CD4-positive, alpha-beta T cell treated with Interleukin-1 beta for 1 hour (primary cell): ENCODE data around the gene ASGR1.
A peak's percentile ranks its signal among the peaks of the same experiment; 100 is the strongest.
"Not testable (repeated sequence)": the region's sequence is repeated elsewhere in the genome, so short reads cannot be mapped to it uniquely, and the experiment has no call there.

Experiments
- DNase-seq, 2 donors: peaks; one replicate each; pipeline ENCODE4 v3.0.0-alpha.2; 2020 to 2022

Gene ASGR1

DNA sequence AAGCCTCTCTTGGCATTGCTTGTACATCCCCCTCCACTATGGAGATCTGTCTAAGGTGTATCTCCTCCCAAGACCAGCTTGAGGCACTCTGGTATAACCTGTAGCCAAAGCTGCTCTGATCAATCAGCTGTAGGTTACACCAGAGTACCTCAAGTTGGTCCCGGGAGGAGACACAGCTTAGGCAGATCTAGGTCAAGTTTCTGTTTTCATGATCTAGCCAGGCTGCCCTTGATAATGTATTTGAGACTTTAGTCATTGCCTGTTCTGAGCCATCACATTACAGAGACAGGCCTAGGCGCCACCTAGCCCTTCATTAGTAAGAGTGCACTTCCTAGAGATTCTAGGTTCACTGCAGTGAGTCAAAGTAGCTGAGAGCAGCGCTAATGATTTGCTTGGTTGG lies 31.4 kb downstream of the ASGR1 start:
- DNase-seq, result no peak

DNA sequence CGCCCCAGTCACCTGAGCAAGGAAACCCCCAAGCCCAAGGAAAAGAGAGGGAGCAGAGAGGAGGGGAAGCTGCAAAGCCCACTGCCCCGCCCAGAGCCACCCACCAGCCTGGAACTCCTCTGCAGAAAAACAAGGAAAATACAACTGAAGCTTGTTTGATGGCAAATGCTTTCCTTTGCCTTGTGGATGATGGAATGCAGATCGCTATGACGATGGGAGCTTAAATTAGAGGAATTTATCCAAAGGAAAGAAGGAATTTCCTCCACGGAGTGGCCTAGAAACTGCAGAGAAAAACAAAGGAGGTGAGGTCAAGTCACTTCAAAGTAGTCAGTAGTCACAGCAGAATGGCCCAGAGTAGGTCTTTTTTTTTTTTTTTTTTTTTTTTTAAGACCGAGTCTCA lies 33.1 kb downstream of the ASGR1 start:
- DNase-seq, result no peak

DNA sequence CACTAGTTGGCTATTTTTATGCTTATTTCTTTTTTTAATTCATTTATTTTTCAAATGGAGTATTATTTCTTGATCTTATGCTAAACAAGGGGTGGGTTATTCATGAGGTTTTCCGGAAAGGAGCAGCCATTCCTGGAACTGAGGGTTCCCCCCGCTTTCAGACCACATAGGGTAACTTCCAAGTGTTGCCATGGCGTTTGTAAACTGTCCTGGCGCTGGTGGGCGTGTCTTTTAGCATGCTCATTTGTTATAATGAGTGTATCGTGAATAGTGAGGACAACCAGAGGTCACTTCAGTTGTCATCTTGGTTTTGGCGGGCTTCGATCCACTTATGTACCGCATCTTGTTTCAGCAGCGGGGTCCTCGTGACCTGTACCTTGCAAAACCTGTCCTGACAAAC lies 35.0 kb downstream of the ASGR1 start:
- DNase-seq, result no peak

DNA sequence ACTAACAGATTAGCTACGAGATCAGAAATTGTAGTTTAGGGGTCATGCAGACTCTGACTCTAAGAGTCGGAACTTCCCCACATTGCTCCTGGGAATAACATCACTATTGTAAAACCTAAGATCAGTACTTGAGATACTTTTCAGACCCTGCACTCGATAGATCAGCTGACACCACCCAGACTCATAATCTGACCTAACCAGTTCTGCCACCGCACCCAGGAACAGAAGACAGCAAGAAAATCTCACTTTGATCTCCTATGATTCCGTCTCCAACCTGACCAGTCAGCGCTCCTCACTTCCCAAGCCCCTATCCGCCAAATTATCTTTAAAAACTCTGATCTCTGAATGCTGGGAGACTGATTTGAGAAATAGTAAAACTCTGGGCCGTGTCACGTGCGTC lies 37.3 kb downstream of the ASGR1 start:
- no peak for DNase-seq

DNA sequence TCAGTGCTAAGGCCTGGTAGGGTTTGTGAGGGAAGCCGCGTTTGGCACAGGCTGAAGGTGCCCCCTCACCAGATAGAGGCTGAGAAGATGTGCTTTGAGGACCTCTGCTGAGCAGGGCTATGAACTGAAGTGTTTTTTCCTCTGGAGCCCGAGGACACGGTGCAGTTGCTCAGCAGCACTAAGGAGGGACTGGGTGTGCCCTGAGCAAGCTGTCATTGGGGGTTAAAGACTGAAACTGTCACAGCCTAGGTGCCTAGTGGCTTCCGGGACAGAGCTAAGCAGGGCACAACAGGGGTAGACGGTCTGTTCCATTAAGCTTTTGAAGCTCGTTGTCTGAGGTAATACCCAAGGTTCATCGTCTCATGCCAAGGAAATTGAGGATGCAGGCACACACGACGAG lies 39.8 kb downstream of the ASGR1 start:
- no peak for DNase-seq

DNA sequence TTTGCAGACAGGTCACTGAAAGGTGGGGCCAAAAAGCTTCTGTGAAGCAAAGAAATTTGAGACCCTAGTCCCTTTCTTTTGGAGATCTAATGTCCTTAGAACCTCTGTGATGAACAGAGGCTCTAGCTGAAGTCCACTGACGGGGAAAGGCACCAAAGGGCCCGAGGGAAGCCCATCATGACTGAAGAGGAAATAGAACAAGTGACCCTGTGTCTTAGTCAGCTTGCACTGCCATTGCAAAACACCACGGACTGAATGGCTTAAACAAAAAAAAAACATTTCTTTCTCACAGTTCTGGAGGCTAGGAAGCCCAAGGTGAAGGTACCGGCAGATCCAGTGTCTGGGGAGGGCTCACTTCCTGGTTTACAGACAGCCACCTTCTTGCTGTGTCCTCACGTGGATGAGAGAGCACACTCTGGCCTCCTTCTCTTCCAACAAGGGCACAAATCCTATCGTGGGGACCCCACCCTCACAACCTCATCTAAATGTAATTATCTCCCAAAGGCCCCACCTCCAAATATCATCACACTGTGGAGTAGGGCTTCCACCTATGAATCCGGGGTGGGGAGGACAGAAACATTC lies 40.3 kb downstream of the ASGR1 start:
- DNase-seq, result peak in 1 of 2 donors; percentile 29

DNA sequence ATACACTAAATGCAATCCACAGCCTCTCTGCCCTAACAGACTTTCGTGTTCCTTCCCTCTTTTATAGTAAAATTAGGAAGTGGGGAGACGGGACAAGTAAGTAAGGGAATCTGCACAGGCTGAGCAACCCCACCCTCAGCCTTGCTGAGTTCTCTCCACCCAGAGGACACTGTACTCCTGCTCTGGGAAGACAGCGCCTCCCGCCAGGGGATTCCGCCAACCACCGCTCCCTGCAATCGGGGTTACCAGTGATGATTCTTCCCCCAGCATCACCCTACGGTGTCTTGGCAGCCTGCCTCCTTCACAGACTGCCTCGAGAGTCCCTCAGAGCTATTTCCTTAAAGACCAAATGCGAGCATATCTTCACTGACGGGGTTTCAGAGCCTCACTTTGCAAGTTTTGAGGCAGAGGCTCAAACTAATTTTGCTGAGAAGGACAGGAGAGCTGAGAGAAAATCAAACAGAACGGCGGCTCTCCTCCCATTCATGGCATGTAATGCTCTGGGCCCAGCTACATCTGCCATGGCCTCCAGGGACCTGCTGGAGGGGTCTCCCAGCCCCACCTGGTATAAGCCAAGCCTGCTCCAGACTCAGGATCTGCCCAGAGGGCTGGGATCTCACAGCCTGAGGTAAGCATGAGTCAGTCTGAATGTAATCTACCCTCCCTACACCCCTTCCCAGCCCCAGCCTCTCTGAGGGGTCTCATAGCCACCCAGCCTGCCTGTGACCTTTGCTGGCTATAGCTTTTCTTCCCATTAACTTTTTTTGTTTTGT lies 41.8 kb downstream of the ASGR1 start:
- peak in 1 of 2 donors; percentile 22 for DNase-seq

DNA sequence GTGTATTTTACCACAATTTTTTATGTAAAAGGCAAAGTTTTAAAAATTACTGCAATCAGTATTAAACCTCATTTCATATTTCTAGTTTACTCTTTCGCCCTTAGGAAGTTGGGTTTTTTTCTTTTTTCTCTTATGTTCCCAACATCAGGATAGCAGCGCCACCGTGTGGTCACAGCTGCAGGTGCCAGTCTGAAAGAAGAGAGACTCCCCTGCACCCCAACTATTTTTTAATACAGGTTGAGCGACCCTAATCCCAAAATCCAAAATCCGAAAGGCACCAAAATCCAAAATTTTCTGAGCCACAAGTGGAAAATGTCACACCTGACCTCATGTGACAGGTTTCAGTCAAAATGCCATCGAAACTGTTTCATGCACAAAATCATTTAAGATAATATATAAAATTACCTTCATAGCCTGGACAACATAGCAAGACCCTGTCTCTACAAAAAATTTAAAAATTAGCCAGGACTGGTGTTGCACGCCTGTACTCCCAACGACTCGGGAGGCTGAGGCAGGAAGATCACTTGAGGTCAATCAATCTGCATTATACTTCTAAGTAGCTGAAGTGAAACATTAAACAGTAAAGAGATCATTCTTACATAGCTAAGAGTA lies 42.8 kb downstream of the ASGR1 start:
- DNase-seq, result peak; percentile 76 to 79

DNA sequence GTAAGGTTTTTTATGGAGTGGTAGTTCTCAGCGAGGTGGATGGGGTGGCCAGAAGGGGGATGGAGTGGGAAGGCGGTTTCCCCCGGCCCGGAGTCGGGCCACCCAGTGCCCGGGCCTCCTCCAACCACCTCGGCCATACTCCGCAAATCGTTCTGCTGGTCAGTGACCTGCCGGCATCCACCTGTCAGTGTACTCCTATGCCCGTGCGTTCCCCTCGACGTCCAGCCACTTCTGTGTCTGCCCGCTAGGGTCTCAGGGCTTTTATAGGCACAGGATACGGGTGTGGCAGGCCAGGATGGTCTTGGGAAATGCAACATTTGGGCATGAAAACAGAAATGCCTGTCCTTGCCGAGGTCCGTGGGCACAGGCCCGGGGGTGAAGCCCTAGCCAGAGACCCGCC lies 45.3 kb downstream of the ASGR1 start:
- no peak for DNase-seq

DNA sequence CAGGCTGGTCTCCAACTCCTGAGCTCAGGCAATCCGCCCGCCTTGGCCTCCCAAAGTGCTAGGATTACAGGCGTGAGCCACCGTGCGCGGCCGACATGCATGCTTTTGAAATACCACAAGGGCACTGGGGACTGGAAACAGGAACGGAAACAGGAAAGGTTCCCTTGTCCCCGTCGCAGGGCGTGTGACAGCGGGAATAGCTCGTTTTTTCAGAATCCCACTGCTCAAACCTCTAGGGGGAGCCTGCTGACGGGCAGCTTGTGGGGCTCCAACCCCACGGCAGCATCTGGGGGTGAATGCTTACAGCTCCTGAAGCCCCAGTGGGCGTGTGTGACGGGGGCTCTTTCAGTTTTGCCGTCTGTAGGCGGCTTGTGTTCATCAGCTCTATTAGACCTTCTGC lies 45.7 kb downstream of the ASGR1 start:
- peak; percentile 48 to 69 for DNase-seq

DNA sequence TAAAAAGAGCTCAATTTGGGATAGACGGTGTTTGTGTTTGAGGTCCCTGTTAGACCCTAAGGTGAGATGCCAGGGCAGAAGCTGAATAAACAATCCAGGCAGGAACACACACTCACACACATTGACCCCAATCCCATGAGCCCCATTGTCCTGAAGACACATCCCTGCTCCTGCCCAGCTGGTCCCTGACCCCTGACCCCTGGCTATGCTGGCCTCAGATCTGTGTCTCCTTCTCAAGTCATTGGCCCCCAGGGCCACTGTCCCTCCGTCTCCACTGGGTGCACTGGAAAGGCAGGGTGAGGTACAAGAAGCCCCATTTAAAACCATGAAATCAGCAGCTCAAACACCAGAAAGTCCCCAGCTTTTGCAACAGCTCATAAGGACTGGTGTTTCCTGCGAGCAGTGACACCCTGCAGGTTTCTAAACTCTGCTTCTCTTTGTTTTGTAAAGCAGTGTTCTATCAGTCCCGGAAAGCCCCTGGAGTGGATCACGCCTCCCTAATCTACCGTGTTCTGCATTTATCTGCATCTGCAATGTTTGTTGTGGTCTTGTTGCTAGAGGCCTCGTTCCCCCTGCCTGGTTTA lies 46.6 kb downstream of the ASGR1 start:
- DNase-seq, result peak; percentile 82 to 89

DNA sequence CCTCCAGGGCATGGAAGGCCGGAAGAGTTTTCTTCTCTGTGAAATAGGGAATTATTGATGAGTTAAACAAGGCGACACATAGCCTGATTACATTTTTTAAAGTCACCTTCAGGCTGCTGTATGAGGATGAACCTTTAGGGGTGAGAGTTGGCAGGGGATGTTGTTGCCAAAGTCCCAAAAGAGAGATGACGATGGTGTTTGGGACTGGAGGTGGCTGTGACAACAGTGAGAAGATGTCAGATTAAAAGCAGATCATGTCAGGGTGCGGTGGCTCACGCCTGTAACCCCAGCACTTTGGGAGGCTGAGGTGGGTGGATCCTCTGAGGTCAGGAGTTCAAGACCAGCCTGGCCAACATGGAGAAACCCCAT lies 47.8 kb downstream of the ASGR1 start:
- DNase-seq, result no peak

DNA sequence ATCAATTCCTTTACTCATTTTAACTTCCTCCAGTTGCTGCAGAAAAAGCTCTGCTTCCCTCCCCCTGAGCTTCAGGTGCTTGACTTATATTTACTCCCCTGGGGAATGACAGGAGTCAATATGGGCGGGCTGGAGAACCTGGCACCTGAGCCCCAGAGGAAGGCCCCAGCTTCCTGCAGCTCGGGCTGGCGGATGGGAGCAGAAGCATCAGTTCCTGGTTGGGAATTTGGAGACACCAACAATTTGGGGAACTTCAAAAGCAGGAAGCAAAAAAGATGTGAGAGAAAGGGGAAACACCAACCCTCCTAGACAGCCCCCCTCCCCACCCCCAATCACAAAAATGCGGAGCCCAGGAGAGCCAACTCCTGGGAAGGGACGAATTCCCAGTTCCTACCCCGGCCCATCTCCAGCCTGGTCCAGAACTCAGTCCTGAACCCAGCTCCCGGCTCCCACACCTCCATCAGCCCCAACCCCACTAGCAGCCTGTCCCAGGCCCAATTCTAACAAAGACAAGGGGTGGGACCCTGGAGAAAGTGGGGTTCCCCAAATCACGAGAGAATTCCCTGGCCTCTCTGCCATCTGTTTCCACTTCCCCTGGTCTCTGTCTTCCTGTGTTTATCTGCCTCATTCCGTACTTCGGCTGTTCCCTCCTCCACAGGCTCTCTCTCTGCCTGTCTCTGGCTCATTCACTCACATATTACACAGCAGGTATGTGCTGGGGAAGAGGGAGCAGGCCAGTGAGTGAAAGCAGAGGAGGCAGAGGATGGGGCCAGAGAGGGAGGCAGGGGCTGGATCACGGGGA lies 48.3 kb downstream of the ASGR1 start:
- DNase-seq, result peak in 1 of 2 donors; percentile 36

DNA sequence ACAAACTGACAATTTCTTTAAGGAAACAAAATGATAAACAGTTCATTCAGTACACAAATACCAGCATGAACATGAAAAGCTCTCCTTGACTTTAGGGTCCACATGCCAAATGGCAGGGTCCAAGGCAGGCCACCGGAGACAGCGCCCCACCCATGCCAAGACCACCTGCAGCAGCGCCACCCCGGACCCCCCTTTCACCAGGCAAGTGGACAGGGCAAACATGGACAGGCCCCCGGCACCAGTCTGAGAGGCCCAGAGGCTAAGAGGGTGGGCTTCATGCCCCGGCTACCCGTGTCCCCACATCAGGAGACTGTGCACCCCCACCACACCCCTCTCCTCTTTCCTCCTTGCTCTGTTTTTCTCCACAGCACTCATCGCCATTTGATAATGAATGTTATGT lies 49.9 kb downstream of the ASGR1 start:
- no peak for DNase-seq

DNA sequence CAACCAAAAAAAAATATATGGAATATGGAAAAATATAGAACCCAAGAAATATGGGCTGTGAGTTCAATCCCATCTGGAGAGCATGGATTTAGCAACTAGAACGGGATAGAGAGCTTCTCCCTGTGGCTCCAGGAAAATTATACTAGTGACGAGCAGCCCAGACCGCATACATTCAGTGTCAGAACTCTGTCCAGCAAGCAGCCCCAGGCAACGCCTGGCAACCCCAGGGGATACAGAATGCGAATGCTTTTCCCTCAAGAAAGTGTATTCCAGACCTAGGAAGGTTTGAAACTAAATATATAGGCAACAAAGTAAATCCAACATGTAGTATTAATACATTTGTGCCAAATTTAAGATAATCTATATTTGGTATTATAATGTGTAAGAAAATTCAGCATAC lies 51.0 kb downstream of the ASGR1 start:
- DNase-seq, result no peak

DNA sequence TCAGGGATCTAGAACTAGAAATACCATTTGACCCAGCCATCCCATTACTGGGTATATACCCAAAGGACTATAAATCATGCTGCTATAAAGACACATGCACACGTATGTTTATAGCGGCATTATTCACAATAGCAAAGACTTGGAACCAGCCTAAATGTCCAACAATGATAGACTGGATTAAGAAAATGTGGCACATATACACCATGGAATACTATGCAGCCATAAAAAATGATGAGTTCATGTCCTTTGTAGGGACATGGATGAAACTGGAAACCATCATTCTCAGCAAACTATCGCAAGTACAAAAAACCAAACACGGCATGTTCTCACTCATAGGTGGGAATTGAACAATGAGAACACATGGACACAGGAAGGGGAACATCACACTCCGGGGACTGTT lies 51.7 kb downstream of the ASGR1 start:
- not testable (repeated sequence) for DNase-seq

DNA sequence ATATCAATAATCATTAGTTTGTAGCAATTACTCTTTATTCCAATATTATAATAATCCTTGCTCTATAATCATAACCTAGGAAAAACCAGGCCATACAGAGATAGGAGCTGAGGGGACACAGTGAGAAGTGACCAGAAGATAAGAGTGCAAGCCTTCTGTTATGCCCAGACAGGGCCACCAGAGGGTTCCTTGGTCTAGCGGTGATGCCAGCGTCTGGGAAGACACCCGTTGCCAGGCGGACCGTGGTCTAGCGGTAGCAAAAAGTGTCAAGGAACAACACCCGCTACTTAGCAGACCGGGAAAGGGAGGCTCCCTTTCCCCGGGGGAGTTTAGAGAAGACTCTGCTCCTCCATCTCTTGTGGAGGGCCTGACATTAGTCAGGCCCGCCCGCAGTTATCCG lies 52.8 kb downstream of the ASGR1 start:
- not testable (repeated sequence) for DNase-seq

DNA sequence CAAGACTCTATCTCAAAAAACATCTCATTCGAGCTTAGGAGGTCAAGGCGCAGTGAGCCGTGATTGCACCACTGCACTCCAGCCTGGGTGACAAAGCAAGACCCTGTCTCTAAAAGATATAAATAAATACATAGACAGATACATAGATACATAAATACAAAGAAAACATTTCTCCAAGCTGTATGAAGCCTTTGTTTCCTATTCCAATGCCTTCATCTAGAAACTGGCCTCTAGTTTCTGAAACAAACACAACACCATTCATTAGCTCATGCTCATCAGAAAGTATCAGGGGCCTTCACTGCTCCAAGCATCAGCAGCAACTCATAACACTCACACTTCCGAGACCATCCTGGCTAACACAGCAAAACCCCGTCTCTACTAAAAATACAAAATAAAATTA lies 54.2 kb downstream of the ASGR1 start:
- no peak for DNase-seq

DNA sequence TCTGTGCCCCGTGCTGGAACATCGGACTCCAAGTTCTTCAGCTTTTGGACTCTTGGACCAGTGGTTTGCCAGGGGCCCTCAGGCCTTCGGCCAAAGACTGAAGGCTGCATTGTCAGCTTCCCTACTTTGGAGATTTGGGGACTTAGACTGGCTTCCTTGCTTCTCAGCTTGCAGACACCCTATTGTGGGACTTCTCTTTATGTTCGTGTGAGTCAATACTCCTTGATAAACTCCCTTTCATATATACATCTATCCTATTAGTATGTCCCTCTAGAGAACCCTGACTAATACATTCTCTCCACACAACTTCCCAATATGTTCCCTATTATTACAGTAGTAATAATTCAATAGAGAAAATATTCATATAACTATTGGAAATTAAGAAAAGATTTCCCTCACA lies 55.3 kb downstream of the ASGR1 start:
- DNase-seq, result no peak
